H1 (cell line): ENCODE data around the gene SEC63. TPM values are rescaled to one million over a fixed set of nuclear protein-coding genes. Genes with fewer than 3 reads are reported as not detected.

ENCODE experiments used
- CHD7 ChIP-seq: fragments of 300-600 bp; sonication (generic); IDR thresholded peaks from 2 replicates; pipeline ENCODE4 v1.7.1; 2012; ENCODE audit warnings: low read length, moderate library complexity, mild to moderate bottlenecking, inconsistent platforms; ENCODE audit not compliant: insufficient replicate concordance
- CTCF ChIP-seq, 3 experiments: IDR thresholded peaks; 1 replicate in 2 of 3; 2 replicates in 1 of 3; pipeline versions ENCODE4 v1.5.1 to v1.6.1; 2011; ENCODE audit warnings: low read length in 3 of 3, mild to moderate bottlenecking in 3 of 3, inconsistent platforms in 2 of 3, low read depth in 1 of 3, moderate library complexity in 1 of 3; ENCODE audit not compliant: insufficient read depth in 1 of 3; ENCODE audit errors: control extremely low read depth in 1 of 3
- JUN ChIP-seq: IDR thresholded peaks from 2 replicates; pipeline ENCODE4 v1.6.1; 2011; ENCODE audit warnings: low read depth, mild to moderate bottlenecking, improper control_type of control experiment, low read length
- MAFK ChIP-seq: IDR thresholded peaks from 2 replicates; pipeline ENCODE4 v1.6.1; 2012; ENCODE audit warnings: low read depth, mild to moderate bottlenecking, improper control_type of control experiment, low read length
- RXRA ChIP-seq: IDR thresholded peaks from 2 replicates; pipeline ENCODE4 v1.6.1; 2011; ENCODE audit warnings: low read depth, mild to moderate bottlenecking, low read length, moderate library complexity; ENCODE audit not compliant: insufficient read depth
- YY1 ChIP-seq: IDR thresholded peaks from 2 replicates; pipeline ENCODE4 v1.6.1; 2011; ENCODE audit warnings: low read depth, mild to moderate bottlenecking, low read length
- polyA plus RNA-seq, 7 experiments: library from polyadenylated mRNA; depleted of rRNA in 3 of 7; stranded (reverse) in 5 of 7; unstranded in 2 of 7; fragments of >200 nt in 5 of 7; fragments of 200-250 nt in 2 of 7; gene quantifications; 1 replicate in 5 of 7; 2 replicates in 1 of 7; 4 replicates in 1 of 7; pipeline versions ENCODE4 v1.2.1 to v1.2.3, GENCODE V29; 2011 to 2013; ENCODE audit warnings: missing spikeins in 2 of 7, mixed read lengths in 2 of 7
- total RNA-seq: library from RNA; stranded (reverse); fragmentation: NEBNext Ultra II Directional; extraction: Animal tissue kit (Norgen Biotek cat#: 25700); gene quantifications from 2 replicates; pipeline ENCODE4 v1.2.1, GENCODE V29; 2021

Gene SEC63
- total and polyA plus RNA-seq, 2 of the 8 experiments (the other 6 are each of a cell fraction or from before 2014, with no cell fraction given): 17.3 to 121 TPM

- no peak for TF ChIP-seq CTCF (IDR thresholded peaks at IDR 0.05; ENCODE audit: control extremely low read depth in 1 of 3, insufficient read depth in 1 of 3, low read depth in 1 of 3, low read length in 3 of 3)
- no peak for TF ChIP-seq MAFK
- no peak for TF ChIP-seq JUN
- no peak for TF ChIP-seq YY1
- TF ChIP-seq RXRA: no peak
- no peak for TF ChIP-seq CHD7
- TF ChIP-seq, all 59 proteins: peak for 0
Observed at GRCh38 chr6:107871976-107872375, 86.0 kb downstream of the SEC63 start (continued).
